Purkinje cell (primary cell): ENCODE measurements around the gene SMYD5. TPM values are rescaled to one million over a fixed set of nuclear protein-coding genes. Genes with fewer than 3 reads are reported as not detected.

Experiments used
- polyA plus RNA-seq: library from polyadenylated mRNA; unstranded; fragments of >200 nt; fragmentation: Nextera tagmentation; gene quantifications from 2 replicates; pipeline ENCODE4 v1.2.1, GENCODE V29; 2014

The SMYD5 gene
- polyA plus RNA-seq, result 4.4 and 5.0 TPM in 2 replicates

GRCh38 chr2:73214120-73215035 is at the start of gene SMYD5:
TSS of gene SMYD5 (plus strand) at chr2:73214245. CDS start at chr2:73214267, 22 bp downstream.

DNA sequence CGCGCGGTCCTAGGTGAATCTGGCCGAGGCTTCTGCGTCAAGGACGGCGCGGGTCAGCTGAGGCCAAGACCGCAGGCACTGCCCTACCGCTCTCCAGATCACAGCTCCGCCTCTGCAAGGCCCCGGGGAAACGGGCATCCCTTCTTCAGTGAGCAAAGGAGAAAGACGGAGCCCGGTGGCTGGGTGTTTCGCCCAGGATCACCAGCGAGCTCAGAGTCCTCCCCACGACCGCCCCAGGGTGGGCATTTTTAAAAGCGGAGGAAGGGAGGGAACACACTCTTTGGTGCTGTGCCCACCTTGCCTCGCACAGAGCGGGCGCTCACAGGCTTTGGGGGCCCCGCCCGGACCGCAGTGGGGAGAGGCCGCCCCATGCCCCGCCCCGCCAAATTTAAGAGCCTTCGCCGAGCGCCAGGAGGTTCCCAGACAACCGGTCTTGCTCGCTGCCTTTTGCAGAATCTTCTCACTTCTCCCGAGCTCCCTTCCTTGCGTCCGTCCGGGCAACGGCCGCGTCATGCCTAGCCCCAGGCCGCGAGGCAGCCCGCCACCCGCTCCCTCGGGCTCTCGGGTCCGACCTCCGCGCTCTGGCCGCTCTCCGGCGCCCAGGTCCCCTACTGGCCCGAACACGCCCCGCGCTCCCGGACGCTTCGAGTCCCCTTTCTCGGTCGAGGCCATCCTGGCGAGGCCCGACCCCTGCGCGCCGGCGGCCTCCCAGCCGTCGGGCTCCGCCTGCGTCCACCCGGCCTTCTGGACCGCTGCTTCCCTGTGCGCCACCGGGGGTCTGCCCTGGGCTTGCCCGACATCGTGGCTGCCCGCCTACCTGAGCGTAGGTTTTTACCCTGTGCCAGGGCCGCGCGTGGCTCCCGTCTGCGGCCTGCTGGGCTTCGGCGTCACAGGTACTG is 11.6 kb upstream of the SMYD5 start, which contains the start of gene NOTO:
Gene NOTO, plus strand, starts transcription at position 419 of the 899 bp plus-strand sequence. Its CDS starts 93 bp downstream, at position 512.

GRCh38 chr2:73233154-73233931 is 19.3 kb downstream of the SMYD5 start, which contains the start of gene PRADC1:
TSS of gene PRADC1 (minus strand) at chr2:73233239. CDS start at chr2:73233160, 79 bp downstream.

DNA sequence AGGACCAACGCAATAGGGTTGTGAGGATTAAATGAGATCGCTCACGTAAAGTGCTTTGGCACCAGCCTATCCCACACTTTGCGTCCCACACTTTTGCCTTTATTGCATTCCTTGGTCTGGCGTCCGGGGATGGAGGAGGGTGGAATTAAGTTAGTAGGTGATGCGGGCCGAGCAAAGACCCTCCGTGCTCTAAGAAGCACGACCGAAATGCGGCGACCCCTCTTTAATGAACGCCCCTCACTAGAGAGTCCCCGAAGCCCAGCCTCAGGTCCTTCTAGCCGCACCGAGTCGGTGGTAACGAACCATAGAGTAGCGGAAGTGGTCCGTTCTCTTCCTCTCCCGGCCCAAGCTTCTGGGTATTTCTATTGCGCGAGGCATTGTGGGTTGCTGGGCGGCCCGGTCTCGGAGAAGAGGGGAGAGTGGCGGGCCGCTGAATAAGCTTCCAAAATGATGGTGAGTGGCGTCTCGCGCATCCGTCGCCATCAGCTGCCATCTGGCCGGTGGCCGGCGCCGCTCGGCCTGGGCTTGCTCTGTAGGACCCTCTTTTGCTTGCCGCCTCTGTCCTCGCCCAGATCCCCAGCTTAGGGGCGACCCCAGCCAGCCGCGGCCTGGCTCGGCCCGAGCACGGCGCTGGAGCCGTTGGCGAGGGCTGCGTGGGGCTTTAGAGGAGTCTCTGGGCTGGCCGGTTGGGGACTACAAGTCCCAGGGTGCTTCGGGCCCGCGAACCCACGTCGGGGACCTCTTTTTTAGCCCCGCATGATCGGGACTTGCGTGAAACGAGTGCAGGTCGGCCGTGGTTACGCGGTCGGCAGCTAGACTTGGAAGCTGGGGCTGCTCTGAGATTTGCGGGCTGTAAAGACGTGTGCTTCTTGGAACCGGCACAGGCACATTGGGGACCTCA is 20.1 kb downstream of the SMYD5 start, which contains the start of gene CCT7:
Gene CCT7, plus strand, starts transcription at position 377 of the 901 bp plus-strand sequence. Its CDS starts 71 bp downstream, at position 448.

Other genes starting within 250 kb of the SMYD5 start
- gene SFXN5, start 142.5 kb upstream of the SMYD5 start, polyA plus RNA-seq, result 53.2 and 54.1 TPM in 2 replicates
- 15.0 and 15.6 TPM in 2 replicates for gene RAB11FIP5, start 101.3 kb upstream of the SMYD5 start, polyA plus RNA-seq
- gene NOTO, start 11.7 kb upstream of the SMYD5 start, polyA plus RNA-seq, result not detected in 2 replicates
- 8.1 and 12.1 TPM in 2 replicates for gene PRADC1, start 19.0 kb downstream of the SMYD5 start, polyA plus RNA-seq
- 138 and 170 TPM in 2 replicates for gene CCT7, start 20.1 kb downstream of the SMYD5 start, polyA plus RNA-seq
- 0.06 and 1.5 TPM in 2 replicates for gene FBXO41, start 70.2 kb downstream of the SMYD5 start, polyA plus RNA-seq
- gene EGR4, start 79.3 kb downstream of the SMYD5 start, polyA plus RNA-seq, result 0.99 TPM in 1 of 2 replicates, not detected in the other
- gene ALMS1, start 171.6 kb downstream of the SMYD5 start, polyA plus RNA-seq, result 0.85 and 6.0 TPM in 2 replicates